Stimulated activated CD8-positive, alpha-beta memory T cell treated with anti-CD3 and anti-CD28 coated beads, Interleukin-12 subunit alpha, Interleukin-12 subunit beta, amount 100 ng/mL, for 1 hour (primary cell): ENCODE results near the gene RNF38.
"Not testable (repeated sequence)": the region's sequence is repeated elsewhere in the genome, so short reads cannot be mapped to it uniquely, and the experiment has no call there.

Experiments
- DNase-seq: peaks from one replicate; pipeline ENCODE4 v3.0.0-alpha.2; 2020; ENCODE audit warnings: low read depth

Gene RNF38

DNA sequence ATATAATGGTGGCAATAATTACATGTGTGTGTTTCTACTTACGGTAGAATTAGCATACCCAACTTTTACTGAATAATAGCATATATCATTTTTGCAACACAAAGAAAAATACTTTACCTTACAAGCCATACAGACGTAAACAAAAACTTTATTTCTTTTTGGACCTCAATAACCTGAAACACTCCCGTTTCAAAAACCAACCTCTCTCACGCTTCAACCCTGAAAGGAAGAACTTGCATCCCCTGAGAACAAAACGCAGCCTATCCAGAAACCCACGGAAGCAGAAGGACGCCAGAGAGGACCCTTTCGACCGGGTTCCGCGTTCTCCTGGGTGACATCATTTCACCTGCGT lies at the start of gene RNF38:
TSS of gene RNF38 (minus strand) at position 290 of the 352 bp plus-strand sequence. CDS start at position 129, 161 bp downstream.
- no peak for DNase-seq

DNA sequence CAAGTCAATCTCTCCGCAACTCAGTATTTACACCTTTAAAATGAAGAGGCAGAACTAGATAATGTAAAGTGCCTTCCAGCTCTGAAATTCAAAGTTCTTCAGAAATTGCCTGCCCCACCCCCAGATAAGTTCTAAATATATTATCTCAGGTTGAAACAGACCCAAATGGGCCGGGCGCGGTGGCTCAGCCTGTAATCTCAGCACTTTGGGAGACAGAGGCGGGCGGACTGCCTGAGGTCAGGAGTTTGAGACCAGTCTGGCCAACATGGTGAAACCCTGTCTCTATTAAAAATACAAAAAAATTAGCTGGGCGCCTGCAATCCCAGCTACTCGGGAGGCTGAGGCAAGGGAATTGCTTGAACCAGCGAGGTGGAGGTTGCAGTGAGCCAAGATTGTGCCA lies 48.5 kb upstream of the RNF38 start:
- DNase-seq: not testable (repeated sequence)

DNA sequence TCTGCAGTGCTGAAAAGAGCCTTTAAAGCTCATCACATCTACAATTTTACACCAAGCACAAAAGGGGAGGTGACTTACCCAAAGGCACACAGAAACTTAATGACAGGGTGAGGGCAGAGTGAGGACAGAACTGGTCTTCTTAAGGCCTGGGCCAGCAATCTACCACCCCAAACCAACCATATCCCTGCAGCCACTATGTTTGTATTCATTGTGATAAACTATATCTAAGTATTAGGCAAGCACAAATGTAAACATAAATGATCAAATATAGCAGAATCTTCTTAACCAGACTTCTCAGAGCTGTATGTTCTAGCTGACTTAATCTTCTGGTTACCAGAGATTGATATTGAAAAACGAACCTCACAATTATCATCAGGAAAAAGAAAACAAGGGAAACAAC lies 47.9 kb upstream of the RNF38 start:
- no peak for DNase-seq

DNA sequence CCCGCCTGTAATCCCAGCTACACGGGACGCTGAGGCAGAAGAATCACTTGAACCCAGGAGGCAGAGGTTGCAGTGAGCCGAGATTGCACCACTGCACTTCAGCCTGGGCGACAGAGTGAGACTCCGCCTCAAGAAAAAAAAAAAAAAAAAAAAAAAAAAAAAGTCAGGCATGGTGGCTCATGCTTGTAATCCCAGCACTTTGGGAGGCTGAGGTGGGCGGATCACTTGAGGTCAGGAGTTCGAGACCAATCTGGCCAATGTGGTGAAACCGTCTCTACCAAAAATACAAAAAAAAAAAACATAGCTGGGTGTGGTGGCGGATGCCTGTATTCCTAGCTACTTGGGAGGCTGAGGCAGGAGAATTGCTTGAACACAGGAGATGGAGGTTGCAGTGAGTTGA lies 46.6 kb upstream of the RNF38 start:
- not testable (repeated sequence) for DNase-seq

- no peak for DNase-seq
Measured at GRCh38 chr9:36445800-36446361, 45.8 kb upstream of the RNF38 start.

GRCh38 chr9:36444203-36444602 lies 44.1 kb upstream of the RNF38 start:
- no peak for DNase-seq

DNA sequence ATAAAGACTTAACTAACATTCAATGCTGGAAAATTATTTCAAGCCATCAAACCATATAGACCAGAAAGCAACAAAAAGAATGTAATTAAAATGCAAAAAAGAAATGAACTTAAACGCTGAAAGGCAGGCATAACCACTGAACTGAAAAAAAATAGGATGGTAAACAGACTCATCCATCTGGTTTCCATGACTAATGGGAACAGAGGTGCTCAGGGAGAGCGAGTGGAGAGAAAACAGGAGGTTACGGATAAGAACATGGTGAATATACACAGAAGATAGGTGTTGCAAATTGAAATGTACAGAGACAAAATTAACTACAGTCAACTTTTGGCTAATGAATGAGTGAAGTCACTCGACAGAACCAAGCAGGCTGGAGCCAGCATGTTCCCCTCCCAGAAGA lies 43.5 kb upstream of the RNF38 start:
- no peak for DNase-seq

DNA sequence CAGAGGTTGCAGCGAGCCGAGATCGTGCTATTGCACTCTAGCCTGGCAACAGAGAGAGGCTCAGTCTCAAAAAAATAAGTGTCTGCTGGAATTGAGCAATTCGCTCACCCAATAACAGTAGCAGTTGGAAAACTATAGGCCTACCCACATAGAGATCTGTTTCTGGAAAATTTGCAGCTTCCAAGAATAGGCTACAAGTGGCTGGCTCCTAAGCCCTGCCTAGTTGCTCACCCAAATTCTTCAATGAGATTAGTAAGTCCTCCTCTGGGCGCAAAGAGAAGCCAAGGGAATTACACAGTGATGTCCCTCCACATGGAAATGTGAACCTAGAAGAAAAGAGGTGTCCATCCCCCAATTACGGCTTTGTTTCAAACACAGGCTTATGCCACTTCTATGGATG lies 42.6 kb upstream of the RNF38 start:
- no peak for DNase-seq

DNA sequence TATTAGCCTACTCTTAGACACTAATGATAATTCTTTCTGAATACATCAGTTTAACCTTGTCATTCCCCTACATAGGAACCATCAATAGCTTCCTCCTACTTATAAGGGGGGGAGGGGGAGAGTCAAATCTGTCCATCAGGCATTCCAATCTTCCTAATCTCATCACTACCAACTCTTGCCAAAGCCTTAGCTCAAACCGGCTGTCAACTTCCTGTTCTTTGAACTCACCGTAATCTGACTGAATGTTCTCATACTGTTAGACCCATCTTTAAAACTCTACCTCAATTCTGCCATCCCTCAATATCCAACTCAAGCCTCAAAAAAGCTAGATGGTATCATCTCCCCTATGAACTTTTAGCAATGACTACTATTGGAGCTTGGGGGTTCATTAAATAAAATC lies 41.9 kb upstream of the RNF38 start:
- no peak for DNase-seq

- no peak for DNase-seq
Measured at GRCh38 chr9:36438536-36439236, 38.6 kb upstream of the RNF38 start.

DNA sequence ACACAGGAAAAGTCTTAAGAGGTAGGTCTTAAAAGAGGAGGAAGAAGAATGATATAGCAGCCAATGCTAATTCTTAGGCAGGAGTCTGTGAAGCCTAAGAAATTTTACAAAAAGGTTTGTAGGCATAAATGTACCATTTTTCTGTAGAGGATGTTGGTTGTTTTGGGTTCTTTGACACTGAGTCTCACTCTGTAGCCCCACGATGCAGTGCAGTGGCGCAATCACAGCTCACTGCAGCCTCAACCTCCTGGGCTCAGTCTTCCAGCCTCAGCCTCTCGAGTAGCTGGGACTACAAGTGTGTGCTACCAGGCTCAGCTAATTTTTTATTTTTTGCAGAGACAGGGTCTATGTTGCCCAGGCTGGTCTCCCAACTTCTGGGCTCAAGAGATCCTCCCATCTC lies 37.7 kb upstream of the RNF38 start:
- DNase-seq: no peak

- DNase-seq: no peak
Measured at GRCh38 chr9:36436909-36437308, 36.8 kb upstream of the RNF38 start.

GRCh38 chr9:36433386-36433785 lies 33.3 kb upstream of the RNF38 start:
- no peak for DNase-seq

- no peak for DNase-seq
Measured at GRCh38 chr9:36431078-36431477, 31.0 kb upstream of the RNF38 start.

- no peak for DNase-seq
Measured at GRCh38 chr9:36426945-36427344, 26.9 kb upstream of the RNF38 start.

DNA sequence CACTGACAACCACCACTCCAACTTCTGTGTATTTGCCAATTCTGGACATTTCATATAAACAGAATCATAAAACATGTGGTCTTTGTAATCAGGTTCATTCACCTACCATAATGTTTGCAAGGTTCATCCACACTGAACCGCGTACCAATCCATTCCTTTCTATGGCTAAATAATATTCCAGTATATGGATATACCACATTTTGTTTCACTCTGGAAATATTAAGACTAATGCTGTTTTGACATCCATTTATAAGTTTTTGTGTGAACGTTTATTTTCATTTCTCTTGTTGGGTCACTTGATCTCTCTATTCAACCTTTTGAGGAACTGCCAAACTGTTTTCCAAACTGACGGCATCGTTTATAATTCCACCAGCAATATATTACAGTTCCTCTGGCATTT lies 26.3 kb upstream of the RNF38 start:
- no peak for DNase-seq

GRCh38 chr9:36424289-36425055 lies 24.4 kb upstream of the RNF38 start:
- no peak for DNase-seq

- no peak for DNase-seq
Measured at GRCh38 chr9:36423206-36423605, 23.1 kb upstream of the RNF38 start.

- no peak for DNase-seq
Measured at GRCh38 chr9:36416890-36417289, 16.8 kb upstream of the RNF38 start.

DNA sequence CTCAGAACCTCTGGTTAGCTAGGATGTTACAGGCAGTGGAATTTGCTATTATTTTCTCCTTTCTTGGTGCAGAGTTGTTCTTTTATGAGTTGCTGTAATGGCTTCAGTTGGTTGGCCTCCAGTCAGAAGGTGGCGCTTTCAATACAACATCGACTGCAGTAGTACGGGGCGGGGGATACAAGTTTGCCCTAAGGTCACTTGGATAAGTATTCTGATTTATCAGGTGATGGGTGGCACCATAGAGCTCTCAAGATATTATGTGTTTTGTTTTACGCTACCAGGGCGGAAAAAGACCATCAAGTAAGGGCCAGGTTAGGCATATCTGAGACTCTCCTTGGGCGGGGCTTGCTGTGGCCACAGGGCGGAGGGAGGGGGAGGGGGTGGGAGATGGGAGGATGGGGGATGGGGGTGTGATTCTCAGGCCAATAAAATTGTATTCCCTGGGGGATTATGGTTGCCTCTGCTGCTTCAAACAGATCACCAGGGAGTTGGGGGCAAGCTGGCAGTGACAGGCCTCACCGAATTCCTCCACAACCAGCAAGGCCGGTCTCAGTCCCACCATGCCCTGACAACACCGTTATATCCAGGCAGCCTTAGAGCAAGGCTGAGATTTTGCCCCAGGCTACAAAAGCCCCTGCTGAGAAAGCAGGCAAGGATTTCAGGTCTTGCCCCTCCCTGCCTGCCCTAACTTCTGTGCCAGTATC lies 15.9 kb upstream of the RNF38 start:
- no peak for DNase-seq

- not testable (repeated sequence) for DNase-seq
Measured at GRCh38 chr9:36411410-36411809, 11.3 kb upstream of the RNF38 start.

DNA sequence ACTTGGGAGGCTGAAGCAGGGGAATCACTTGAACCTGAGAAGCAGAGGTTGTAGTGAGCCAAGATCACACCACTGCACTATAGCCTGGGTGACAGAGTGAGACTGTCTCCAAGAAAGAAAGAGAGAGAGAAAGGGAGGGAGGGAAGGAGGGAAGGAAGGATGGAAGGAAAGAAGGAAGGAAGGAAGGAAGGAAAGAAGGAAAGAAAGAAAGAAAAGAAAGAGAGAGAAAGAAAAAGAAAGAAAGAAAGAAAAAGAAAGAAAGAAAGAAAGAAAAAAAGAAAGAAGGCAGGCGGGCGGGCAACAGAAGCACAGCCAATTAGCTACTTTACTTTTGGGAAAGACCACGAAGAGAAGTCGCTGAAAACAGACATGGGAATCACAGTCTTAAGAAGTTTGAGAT lies 9.0 kb upstream of the RNF38 start:
- DNase-seq: not testable (repeated sequence)
